GM21423 (cell line): Measurements from ENCODE around the gene SIRPD.
"Not testable (repeated sequence)": the region's sequence is repeated elsewhere in the genome, so short reads cannot be mapped to it uniquely, and the experiment has no call there.

Experiments
- ATAC-seq: cut with Tn5 transposase; IDR thresholded peaks from one replicate; pipeline ENCODE4 v1.9.1; 2021; ENCODE audit warnings: mild to moderate bottlenecking, moderate library complexity; ENCODE audit not compliant: unreplicated experiment

The SIRPD gene

DNA sequence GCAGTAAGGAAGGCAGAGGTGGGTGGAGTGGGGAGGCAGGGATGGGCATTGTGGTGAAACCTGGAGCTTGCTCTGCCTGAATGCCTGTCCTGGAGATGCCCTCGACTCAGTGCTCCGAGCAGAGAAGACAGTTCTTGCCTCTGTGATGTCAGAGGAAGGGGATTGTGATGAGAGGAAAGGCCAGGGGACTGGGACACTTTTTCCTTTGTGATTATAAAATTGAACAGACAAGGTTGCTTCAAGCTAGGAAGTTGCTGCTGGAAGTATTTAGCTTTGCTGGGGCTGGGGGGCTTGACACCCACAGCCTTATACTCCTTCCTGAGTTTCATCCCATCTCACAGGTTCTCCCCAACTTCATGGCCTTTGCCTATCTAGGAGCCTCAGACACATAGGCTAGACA lies at the start of gene SIRPD:
Gene SIRPD (minus strand): TSS at position 101 of the 400 bp plus-strand sequence. CDS start 52 bp downstream, at position 49.
- no peak for ATAC-seq

GRCh38 chr20:1600736-1601135 lies 43.2 kb upstream of the SIRPD start:
- ATAC-seq, result no peak

DNA sequence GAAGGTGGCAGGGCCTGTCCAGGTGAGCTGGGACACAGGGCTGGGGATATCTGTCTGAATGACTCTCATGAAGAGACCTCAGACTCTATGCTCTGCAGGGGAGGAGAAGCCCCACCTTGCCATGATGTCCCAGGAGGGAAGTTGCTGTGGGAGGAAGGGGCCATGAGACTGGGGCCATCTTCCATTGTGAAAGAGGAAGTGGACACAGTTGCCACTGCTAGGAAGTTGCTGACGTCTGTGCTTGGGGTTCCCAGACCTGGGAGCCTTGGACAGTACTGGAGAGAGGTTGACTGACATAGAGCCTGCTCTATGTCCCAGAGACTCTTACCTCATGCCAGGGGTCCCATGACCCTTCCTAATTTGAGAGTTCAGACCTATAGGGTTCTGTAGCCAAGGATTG lies 37.8 kb upstream of the SIRPD start:
- ATAC-seq, result no peak

DNA sequence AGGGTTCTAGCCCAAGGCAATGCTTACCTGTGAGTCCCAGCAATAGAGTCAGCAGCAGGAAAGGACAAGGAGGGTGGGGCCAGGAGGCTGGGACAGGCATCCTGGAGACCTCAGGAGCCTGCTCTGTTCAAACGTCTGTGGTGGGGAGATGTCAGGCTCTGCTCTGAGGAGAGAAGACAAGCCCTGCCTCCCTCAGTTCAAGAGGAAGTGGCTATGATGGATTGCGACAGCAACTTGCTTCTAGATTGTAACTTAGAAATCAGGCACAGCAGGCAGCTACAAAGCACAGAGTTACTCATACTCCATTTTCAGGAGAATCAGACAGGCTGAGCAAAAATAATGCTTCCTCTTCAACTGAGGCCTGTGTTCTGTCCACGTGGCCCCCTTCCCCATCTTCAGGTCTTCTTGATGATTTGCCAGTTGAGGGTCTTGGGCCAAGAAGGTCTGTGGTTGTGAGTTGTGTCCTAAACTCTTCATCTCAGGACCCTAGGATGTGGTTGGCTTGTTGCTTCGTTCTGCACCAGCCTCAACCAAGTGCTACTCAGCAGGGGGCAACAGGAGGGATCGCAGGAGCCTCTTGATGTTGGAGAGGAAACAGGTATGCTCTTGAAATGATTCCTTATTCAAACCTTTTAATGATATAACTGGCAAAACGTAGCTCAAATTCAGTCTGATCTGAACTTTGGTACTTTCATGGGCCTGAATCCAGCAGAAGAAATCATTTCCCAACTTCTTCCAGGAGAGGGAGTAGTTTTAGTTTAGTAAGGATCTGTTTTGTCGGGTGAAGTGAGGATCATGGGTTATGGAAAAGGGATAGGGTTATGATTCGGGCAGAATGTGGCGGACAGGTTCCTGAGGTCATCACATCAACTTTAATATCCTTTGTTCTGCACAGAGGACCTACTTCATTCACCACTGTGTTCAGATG lies 31.3 kb upstream of the SIRPD start:
- no peak for ATAC-seq

GRCh38 chr20:1587781-1588532 lies 30.5 kb upstream of the SIRPD start:
- ATAC-seq, result no peak

- ATAC-seq, result no peak
Observed at GRCh38 chr20:1579488-1579887, 22.0 kb upstream of the SIRPD start.

GRCh38 chr20:1577906-1578305 lies 20.4 kb upstream of the SIRPD start:
- no peak for ATAC-seq

- ATAC-seq, result not testable (repeated sequence)
Observed at GRCh38 chr20:1577313-1577712, 19.8 kb upstream of the SIRPD start.

DNA sequence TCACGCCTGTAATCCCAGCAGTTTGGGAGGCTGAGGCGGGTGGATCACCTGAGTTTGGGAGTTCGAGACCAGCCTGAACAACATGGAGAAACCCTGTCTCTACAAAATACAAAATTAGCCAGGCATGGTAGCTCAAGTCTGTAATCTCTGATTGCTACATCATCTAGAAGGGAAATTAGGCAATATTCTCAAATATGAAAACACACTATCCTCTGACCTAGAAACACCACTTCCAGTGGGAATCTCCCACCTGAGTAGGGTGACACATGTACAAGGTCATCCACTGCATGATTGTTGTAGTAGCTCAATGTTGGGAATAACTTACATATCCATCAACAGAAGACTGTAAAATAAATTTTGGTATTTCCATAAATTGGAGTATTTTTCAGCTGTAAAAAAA lies 19.1 kb upstream of the SIRPD start:
- ATAC-seq, result no peak

DNA sequence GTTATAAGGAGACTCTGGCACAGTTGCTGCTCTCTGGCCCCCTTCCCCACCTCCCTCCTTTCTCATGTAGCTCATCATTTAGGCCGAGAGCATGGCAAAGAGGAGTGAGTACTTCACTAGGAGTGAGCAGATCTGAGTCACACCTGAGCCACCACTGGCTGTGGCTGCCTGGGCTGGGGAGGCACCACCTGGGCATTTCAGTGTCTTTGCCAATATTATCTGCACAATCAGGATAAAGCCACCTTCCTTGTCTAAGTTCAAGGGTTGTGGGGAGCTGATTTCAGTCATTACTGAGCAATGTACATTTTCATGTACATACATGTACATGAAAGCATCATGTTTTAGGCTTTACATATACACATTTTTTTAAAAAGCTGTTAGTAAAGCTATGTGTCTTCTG lies 18.5 kb upstream of the SIRPD start:
- not testable (repeated sequence) for ATAC-seq

GRCh38 chr20:1571583-1571982 lies 14.1 kb upstream of the SIRPD start:
- not testable (repeated sequence) for ATAC-seq

GRCh38 chr20:1569415-1569881 lies 11.9 kb upstream of the SIRPD start:
- ATAC-seq, result no peak

DNA sequence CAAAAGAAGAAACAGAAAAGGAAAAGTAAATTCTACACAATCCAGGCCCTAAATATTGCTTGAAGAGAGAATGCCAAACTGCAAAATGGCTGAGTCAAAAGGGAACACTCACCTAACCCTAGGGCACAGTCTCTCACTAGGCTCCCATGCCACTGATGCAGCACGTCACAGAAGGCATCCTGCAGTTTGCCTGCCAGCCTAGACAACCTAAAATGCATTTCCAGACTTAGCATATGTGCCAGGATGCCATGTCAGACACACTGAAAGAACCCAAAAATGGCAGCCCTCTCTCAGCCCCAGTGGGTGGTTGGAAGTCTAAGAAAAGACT lies 10.6 kb upstream of the SIRPD start:
- no peak for ATAC-seq

DNA sequence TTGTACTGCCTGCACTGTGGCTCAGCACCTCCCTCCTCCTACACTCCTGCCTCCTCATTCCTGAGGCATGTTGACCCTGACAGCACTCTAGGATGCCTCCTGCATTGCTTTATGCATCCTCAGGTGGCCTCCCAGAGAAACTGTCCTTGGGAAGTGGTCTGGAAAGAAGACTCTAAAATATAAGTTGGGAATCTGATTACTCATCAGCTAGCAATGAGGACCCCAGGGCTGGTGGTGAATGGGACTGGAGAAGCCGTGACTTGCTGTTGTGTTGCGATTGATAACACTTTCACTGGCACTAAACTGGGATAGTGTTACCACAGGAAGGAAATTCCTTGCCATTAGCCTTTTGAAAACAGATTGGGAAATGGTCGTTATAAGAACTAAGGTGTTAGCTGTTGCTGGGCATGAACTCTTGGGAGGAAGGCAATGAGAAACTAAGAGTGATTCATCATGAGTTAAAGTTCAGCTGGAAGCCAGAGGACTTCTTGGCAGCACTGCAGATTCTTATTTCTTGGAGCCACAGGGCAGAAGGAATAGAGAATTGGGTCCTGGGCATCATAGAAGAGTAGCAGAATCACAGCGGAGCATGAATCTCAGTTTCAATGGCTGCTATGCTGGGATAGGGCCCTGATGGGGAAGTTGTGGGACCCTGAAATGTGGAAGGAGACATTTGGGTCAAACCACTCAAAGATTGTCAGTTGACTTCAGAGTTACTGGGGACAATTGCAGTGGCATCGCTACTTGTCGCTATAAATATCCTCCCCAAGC lies 10.1 kb upstream of the SIRPD start:
- no peak for ATAC-seq

GRCh38 chr20:1566701-1567100 lies 9.2 kb upstream of the SIRPD start:
- ATAC-seq, result no peak

DNA sequence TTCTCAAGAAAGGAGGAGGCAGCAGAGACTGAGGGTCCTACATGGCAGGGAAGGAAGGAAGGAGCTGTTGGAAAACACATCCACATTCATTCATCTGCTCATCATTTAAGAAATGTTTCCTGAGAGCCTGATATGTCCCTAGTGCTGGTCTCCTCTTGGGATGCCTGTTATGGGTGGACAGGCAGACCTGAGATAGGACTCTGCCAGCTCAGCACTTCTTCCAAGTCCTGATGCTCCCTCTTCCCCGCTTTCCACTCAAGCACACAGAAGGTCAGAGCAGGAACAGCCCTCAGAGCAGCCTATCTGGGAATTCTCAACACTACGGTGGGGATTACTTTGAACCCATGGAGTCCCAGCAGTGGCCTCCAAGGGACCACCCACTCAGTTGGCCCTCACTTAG lies 8.0 kb upstream of the SIRPD start:
- no peak for ATAC-seq

DNA sequence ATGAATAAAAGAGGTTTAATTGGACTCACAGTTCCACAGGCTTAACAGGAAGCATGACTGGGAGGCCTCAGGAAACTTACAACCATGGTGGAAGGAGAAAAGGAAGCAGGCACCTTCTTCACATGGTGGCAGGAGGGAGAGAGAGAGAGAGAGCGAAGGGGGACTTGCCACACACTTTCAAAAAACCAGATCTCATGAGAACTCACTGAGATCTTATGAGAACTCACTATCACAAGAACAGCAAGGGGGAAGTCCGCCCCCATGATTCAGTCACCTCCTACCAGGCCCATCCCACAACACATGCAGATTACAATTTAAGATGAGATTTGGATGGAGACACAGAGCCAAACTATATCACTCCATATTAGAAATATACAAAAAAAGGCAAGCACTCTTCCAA lies 6.1 kb upstream of the SIRPD start:
- no peak for ATAC-seq

- no peak for ATAC-seq
Observed at GRCh38 chr20:1562622-1563021, 5.1 kb upstream of the SIRPD start.

DNA sequence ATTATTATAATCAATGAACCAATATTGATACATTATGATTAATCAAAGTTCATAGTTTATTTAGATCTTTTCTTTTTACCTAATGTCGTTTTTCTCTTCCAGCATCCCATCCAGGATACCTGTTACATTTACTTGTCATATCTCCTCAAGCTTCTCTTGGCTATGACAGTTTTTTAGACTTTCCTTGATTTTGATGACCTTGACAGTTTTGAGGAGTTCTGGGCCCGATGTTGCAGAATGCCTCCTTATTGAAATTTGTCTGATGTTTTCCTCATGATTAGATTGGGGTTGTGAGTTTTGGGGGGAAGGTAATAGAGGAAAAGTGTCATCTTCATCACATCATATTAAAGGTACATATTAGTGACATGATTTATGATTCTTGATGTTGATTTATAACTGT lies 3.8 kb upstream of the SIRPD start:
- ATAC-seq, result no peak

DNA sequence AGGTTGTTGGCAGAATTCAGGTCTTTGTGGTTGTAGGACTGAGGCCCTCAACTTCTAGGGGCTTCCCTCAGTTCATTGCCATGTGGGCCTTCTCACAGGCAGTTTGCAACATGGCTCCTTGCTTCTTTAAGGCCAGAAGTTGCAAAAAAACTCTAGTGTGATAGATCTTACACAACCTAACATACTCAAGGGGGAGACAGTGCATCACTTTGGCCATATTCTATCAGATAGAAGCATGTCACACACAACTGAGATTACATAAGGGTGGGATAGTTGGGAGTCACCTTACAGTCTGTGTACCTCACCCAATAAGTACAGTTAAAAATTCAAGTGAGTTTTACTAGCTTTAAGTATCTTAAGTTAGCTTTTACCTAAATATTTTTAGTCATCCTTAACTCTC lies 1.6 kb downstream of the SIRPD start:
- no peak for ATAC-seq

DNA sequence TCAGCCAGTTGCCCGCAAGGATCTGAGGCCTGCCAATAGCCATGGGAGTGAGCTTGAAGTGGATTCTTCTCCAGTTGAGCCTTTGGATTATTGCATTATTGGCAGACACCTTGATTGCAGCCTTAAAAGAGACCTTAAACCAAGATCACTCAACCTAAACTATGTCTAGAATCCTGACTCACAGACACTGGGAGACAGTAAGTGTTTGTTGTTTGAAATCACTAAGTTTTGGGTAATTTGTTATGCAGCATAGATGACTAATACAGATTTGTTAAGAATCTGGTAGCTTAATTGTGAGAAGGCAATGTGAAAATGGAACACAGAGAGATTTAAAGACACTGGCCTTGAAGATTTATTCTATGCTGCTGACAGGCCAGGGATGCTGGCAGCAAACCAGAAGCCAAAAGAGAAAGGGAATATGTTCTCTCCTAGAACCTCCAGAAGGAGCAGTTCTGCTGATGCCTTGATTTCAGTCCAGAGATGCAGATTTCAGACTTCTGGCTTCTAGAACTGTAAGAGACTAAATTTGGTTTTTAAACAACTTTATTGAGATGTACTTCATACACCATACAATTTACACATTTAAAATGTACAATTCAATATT lies 17.6 kb downstream of the SIRPD start:
- no peak for ATAC-seq
